BLaER1 treated with 17β-estradiol and CSF1 and Interleukin-3, amounts not matched to agents 10 nM and 100 nM (cell line): Measurements from ENCODE around the gene ERGIC3.
"Not testable (repeated sequence)": the region's sequence is repeated elsewhere in the genome, so short reads cannot be mapped to it uniquely, and the experiment has no call there.

Experiments used
- H3K27ac ChIP-seq, 11 experiments: shearing (Covaris generic); formaldehyde crosslinking; 2 replicates each; pipeline ENCODE4 v1.8.1; 2022
- H3K27me3 ChIP-seq, 11 experiments: shearing (Covaris generic); formaldehyde crosslinking; 2 replicates each; pipeline ENCODE4 v1.8.1; 2022
- H3K36me3 ChIP-seq, 11 experiments: shearing (Covaris generic); formaldehyde crosslinking; 2 replicates each; pipeline ENCODE4 v1.8.1; 2022
- H3K4me1 ChIP-seq, 10 experiments: shearing (Covaris generic); formaldehyde crosslinking; 2 replicates each; pipeline ENCODE4 v1.8.1; 2022
- H3K4me2 ChIP-seq, 11 experiments: shearing (Covaris generic); formaldehyde crosslinking; 2 replicates each; pipeline ENCODE4 v1.8.1; 2022
- H3K4me3 ChIP-seq, 10 experiments: shearing (Covaris generic); formaldehyde crosslinking; 2 replicates each; pipeline ENCODE4 v1.8.1; 2022
- H3K9ac ChIP-seq, 11 experiments: shearing (Covaris generic); formaldehyde crosslinking; 2 replicates each; pipeline ENCODE4 v1.8.1; 2022
- H3K9me3 ChIP-seq, 11 experiments: shearing (Covaris generic); formaldehyde crosslinking; replicated peaks in 1 of 11; 2 replicates each; pipeline ENCODE4 v1.8.1; 2022
- H4K20me1 ChIP-seq, 11 experiments: shearing (Covaris generic); formaldehyde crosslinking; 2 replicates each; pipeline ENCODE4 v1.8.1; 2022
- Cebpa-rat ChIP-seq, 11 experiments: shearing (Covaris generic); IDR thresholded peaks; 2 replicates each; pipeline ENCODE4 v1.8.1; 2022

The ERGIC3 gene

DNA sequence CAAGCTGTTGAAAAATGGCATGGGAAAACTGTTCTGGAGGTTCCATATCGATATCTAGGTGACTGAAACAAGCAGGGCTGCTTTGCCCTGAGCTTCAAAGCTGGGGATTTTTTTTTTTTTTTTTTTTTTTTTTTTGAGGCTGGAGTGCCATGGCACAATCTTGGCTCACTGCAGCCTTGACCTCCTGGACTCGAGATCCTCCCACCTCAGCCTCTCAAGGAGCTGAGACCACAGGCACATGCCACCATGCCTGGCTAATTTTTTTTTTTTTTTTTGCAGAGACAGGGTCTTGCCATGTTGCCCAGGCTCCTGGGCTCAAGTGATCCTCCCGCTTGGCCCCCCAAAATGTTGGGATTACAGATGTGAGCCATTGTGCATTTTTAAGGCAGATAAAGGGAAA, 11.0 kb downstream of the ERGIC3 start:
- no peak for TF ChIP-seq Cebpa-rat (IDR thresholded peaks at IDR 0.05)
- peaks cover 0 to 34% (median 0%) of the 10 kb centered on the region in 11 experiments; a peak in 6 of 22 replicates for H4K20me1 ChIP-seq
- H3K9ac ChIP-seq = no peak overlapping the region
- H3K27me3 ChIP-seq = no peaks in the 10 kb centered on the region
- H3K4me1 ChIP-seq = no peaks in the 10 kb centered on the region
- no peak overlapping the region for H3K4me2 ChIP-seq
- no peak overlapping the region for H3K27ac ChIP-seq
- H3K9me3 ChIP-seq = no peaks in the 10 kb centered on the region
- peaks cover 96 to 100% (median 100%) of the 10 kb centered on the region in 11 experiments for H3K36me3 ChIP-seq
- no peak overlapping the region for H3K4me3 ChIP-seq

DNA sequence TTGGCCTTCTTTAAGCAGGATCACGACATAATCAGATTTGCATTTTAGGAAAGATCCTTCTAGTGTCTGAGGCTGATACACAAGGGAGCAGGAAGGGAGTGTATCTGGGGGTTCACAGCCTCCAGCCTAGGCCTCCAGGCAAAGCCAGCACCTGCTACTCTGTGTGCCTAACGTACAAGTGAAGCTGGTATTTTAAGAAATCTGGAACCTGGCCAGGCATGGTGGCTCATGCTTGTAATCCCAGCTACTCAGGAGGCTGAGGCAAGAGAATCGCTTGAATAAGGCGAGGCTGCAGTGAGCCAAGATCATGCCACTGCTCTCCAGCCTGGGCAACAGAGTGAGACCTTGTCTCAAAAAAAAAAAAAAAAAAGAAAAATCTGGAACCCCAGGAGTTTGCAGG, 13.6 kb downstream of the ERGIC3 start:
- not testable (repeated sequence) for H3K9me3 ChIP-seq
- peaks cover 73 to 99% (median 90%) of the 10 kb centered on the region in 11 experiments for H3K36me3 ChIP-seq

DNA sequence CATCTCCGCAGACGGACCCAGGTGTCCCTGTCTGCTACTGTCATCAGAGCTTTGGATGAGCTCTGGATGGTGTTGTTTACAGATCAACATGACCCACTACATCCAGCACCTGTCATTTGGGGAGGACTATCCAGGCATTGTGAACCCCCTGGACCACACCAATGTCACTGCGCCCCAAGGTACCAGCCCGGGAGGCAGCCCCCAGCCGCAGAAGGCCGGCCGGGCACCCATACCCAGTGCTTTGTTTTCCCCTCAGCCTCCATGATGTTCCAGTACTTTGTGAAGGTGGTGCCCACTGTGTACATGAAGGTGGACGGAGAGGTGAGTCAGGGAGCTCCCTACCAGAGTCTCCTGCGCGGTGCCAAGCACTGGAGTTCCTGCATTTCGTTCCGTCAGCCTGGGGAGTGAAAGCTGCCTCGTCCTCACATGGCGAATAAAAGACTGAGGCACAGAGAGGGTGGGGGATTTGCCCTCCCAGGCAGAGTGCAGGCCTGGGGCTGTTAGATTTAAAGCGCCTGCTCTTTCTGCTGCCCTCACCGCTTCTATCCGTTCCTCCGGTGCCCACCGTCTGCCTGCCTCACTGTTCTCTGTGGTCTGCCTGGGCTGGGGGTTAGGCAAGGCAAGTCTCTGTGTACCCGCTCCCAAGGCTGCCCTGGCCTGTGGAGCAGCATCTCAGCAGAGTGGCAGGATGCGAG, 14.2 kb downstream of the ERGIC3 start:
- Histone ChIP-seq H3K27ac (no peak overlapping the region), H3K27me3 (no peaks in the 10 kb centered on the region), H3K9ac (no peak overlapping the region), H3K4me2 (no peak overlapping the region), H3K9me3 (no peaks in the 10 kb centered on the region), H3K4me3 (no peak overlapping the region), H3K36me3 (peaks cover 66 to 93% (median 84%) of the 10 kb centered on the region in 11 experiments), H3K4me1 (no peaks in the 10 kb centered on the region), H4K20me1 (peaks cover 0 to 52% (median 0%) of the 10 kb centered on the region in 11 experiments; a peak in 6 of 22 replicates)
- TF ChIP-seq Cebpa-rat (IDR thresholded peaks at IDR 0.05) = no peak

More for the DNA sequence above, 13.6 kb downstream of the ERGIC3 start:
- H3K9ac ChIP-seq, H3K4me2 ChIP-seq, H3K27me3 ChIP-seq, H3K4me1 ChIP-seq, H3K4me3 ChIP-seq, H3K27ac ChIP-seq: not testable (repeated sequence)
- H4K20me1 ChIP-seq = peaks cover 0 to 49% (median 0%) of the 10 kb centered on the region in 11 experiments; a peak in 6 of 22 replicates

DNA sequence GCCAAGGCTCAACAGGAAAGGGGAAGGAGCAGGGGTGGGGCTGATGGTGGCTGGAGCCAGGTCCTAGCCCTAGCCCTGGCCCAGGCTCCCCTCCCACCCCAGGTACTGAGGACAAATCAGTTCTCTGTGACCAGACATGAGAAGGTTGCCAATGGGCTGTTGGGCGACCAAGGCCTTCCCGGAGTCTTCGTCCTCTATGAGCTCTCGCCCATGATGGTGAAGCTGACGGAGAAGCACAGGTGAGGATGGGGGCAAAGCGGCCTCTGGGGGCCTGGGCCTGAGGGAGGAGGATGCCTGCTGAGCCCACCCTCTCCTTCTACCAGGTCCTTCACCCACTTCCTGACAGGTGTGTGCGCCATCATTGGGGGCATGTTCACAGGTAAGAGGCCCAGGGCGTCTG, 15.0 kb downstream of the ERGIC3 start:
- H3K4me3 ChIP-seq = no peak overlapping the region
- no peak overlapping the region for H3K4me2 ChIP-seq
- H3K36me3 ChIP-seq = peaks cover 59 to 85% (median 76%) of the 10 kb centered on the region in 11 experiments
- peaks cover 0 to 52% (median 0%) of the 10 kb centered on the region in 11 experiments; a peak in 6 of 22 replicates for H4K20me1 ChIP-seq
- no peak overlapping the region for H3K27ac ChIP-seq
- TF ChIP-seq Cebpa-rat (IDR thresholded peaks at IDR 0.05) = no peak
- H3K27me3 ChIP-seq = no peaks in the 10 kb centered on the region
- H3K4me1 ChIP-seq = no peaks in the 10 kb centered on the region
- H3K9me3 ChIP-seq = no peaks in the 10 kb centered on the region
- no peak overlapping the region for H3K9ac ChIP-seq

DNA sequence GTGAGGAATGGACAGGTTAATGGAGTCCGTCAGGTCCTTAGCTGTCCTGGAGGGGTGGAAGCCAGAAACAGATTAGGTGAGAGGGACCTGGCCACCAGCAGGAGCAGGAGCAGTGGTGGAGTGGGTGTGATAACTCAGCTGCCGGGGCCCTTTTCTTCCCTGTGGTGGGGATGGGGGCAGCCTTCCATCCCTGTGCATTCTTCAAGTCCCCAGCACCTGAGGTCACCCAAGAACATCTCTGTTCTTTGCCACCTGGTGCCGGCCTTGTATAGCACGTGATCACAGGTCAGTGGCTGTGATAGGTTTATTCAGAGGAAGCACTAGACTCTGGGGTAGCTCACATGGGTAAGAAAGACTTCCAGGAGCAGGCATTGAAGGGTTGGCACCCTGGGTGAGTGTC, 16.6 kb downstream of the ERGIC3 start:
- Histone ChIP-seq H3K4me1 (no peaks in the 10 kb centered on the region), H3K4me2 (no peak overlapping the region), H3K9ac (no peak overlapping the region), H3K27ac (no peak overlapping the region), H3K4me3 (no peak overlapping the region), H3K36me3 (peaks cover 43 to 69% (median 60%) of the 10 kb centered on the region in 11 experiments), H4K20me1 (peaks cover 0 to 52% (median 0%) of the 10 kb centered on the region in 11 experiments; a peak in 6 of 22 replicates), H3K27me3 (no peaks in the 10 kb centered on the region), H3K9me3 (no peaks in the 10 kb centered on the region)
- no peak for TF ChIP-seq Cebpa-rat (IDR thresholded peaks at IDR 0.05)

DNA sequence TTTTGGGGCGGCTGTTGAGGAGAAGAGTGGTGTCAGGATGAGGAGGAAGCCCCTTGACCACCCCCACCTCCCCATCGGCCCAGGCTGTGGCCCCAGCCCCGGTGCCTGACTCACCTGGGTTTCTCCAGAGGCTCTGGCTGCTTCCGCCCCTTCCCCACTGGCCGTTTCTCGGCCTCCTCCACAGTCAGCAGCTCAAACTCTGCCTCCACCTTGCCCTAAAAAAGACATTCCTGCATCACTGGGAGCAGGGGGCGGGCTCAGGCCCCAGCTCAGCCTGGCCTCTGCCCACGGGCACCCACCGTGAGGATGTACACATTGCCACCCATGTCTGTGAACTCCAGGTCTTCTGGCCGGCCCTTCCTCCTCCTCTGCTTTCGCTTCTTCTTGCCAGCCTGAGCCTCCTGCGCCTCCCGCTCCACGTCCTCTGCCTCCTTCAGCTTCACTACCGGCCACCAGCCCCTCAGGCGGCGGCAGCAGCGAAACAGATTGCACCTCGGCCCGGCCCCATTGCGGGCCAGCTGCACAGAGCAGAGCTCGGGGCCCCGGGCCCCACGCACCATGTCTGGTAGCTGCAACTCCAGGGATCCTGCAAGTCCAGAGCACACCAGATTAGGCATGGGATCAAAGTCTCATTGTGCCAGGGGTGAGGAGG, 17.3 kb downstream of the ERGIC3 start:
- Histone ChIP-seq H3K27ac (no peak overlapping the region), H3K4me2 (no peak overlapping the region), H3K27me3 (no peaks in the 10 kb centered on the region), H3K4me3 (no peak overlapping the region), H3K4me1 (no peaks in the 10 kb centered on the region), H3K36me3 (peaks cover 36 to 62% (median 53%) of the 10 kb centered on the region in 11 experiments), H3K9ac (no peak overlapping the region), H4K20me1 (peaks cover 0 to 52% (median 0%) of the 10 kb centered on the region in 11 experiments; a peak in 6 of 22 replicates), H3K9me3 (no peaks in the 10 kb centered on the region)
- no peak for TF ChIP-seq Cebpa-rat (IDR thresholded peaks at IDR 0.05)

DNA sequence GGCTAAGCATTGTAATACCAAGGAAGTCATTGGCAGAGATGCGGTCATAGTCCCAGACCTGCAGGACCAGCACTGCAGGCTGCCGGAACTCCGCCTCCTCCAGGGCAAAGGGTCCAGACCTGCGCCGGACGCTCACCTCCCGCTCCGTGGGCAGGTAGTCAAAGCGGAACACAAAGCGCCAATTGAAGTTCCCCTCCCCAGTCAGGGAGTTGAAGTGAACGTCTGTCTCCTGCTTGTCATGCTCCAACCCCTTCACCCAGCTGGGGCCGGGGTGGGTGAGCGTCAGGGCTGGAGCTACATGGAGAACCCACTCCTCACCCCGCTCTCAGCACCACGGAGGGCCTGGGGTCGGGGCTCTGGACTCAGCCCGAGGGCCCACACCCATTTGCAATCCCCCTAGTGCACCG, 18.2 kb downstream of the ERGIC3 start:
- H4K20me1 ChIP-seq = peaks cover 0 to 46% (median 0%) of the 10 kb centered on the region in 11 experiments; a peak in 6 of 22 replicates
- no peaks in the 10 kb centered on the region for H3K27me3 ChIP-seq
- peaks cover 26 to 53% (median 44%) of the 10 kb centered on the region in 11 experiments for H3K36me3 ChIP-seq
- H3K4me3 ChIP-seq = no peak overlapping the region
- no peak for TF ChIP-seq Cebpa-rat (IDR thresholded peaks at IDR 0.05)
- H3K9me3 ChIP-seq = no peaks in the 10 kb centered on the region
- H3K27ac ChIP-seq = no peak overlapping the region
- H3K4me1 ChIP-seq = no peaks in the 10 kb centered on the region
- H3K4me2 ChIP-seq = no peak overlapping the region
- no peak overlapping the region; a peak in 1 of 22 replicates for H3K9ac ChIP-seq

DNA sequence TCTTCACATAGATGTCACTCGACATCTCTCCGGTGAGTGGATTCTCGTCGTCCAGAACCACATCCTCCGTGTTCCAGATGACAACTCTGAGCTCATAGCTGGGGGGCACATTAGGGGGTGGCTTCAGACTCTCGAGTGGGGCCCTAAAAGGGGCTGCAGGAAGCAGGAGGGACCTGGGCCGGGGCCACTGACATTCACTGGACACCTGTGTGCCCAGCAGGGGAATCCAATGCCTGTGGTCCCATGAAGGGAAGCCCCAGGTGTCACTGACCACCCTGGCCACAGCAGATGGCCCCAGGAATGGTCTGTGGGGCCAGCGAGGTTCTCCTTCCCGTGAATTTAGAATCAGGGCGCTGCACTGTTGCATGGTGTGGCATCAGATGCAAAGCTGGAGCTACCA, 18.7 kb downstream of the ERGIC3 start:
- no peaks in the 10 kb centered on the region for H3K27me3 ChIP-seq
- H3K4me1 ChIP-seq = no peaks in the 10 kb centered on the region
- no peak overlapping the region for H3K27ac ChIP-seq
- TF ChIP-seq Cebpa-rat (IDR thresholded peaks at IDR 0.05) = no peak
- H3K4me2 ChIP-seq = no peak overlapping the region
- H3K9me3 ChIP-seq = no peaks in the 10 kb centered on the region
- H3K36me3 ChIP-seq = peaks cover 22 to 48% (median 40%) of the 10 kb centered on the region in 11 experiments
- H3K4me3 ChIP-seq = no peak overlapping the region
- no peak overlapping the region; a peak in 1 of 22 replicates for H3K9ac ChIP-seq
- peaks cover 0 to 45% (median 0%) of the 10 kb centered on the region in 11 experiments; a peak in 6 of 22 replicates for H4K20me1 ChIP-seq

DNA sequence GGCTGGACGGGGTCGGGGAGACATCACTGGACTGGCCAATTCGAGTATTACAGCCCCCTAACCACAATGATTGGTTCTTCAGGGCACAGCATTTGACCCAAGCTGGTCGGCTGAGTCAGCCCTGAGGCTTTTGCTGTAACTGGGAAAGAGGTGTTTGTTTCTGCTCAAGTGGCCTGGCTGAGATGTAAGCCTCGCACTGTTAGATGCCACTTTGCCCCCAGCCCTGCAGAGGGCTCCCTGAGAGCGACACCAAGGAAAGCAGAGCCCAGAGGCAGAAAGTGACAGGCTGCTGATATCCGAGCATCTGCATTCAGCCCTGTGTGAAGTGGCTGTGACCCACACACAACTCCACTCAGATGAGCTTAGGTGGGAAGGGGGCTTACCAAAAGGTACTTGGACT, 19.4 kb downstream of the ERGIC3 start:
- Histone ChIP-seq H3K27me3 (no peaks in the 10 kb centered on the region), H3K4me3 (no peak overlapping the region), H3K27ac (no peak overlapping the region), H3K36me3 (peaks cover 15 to 41% (median 32%) of the 10 kb centered on the region in 11 experiments), H3K9me3 (no peaks in the 10 kb centered on the region), H3K9ac (no peak overlapping the region), H3K4me2 (no peak overlapping the region), H3K4me1 (no peaks in the 10 kb centered on the region), H4K20me1 (peaks cover 0 to 38% (median 0%) of the 10 kb centered on the region in 11 experiments; a peak in 6 of 22 replicates)
- no peak for TF ChIP-seq Cebpa-rat (IDR thresholded peaks at IDR 0.05)
